Measurements from ENCODE around the gene CLHC1. TPM values are rescaled to one million over a fixed set of nuclear protein-coding genes. Genes with fewer than 3 reads are reported as not detected.

The CLHC1 gene
- total and polyA plus RNA-seq, 2 of the 8 experiments (the other 6 are each of a cell fraction or from before 2014, with no cell fraction given), result 2.6 to 10.8 TPM

GRCh38 chr2:55169915-55170314, 62.2 kb downstream of the CLHC1 start:
- Histone ChIP-seq H3K27me3 (replicated peaks in 1 of 4; ENCODE audit: control insufficient read depth in 3 of 4, extremely low read depth in 1 of 4, insufficient read depth in 3 of 4, low read length in 3 of 4) (no peaks in the 10 kb centered on the region), H3K14ac (ENCODE audit: insufficient read length) (no peak overlapping the region), H4K8ac (ENCODE audit: extremely low read depth, insufficient read depth, low read length) (no peak overlapping the region), H2AK5ac (ENCODE audit: low read depth, low read length) (no peak overlapping the region), H3K79me2 (ENCODE audit: control insufficient read depth in 1 of 2, insufficient read depth in 2 of 2, low read length in 2 of 2) (no peaks in the 10 kb centered on the region), H3K4me2 (ENCODE audit: insufficient read depth in 1 of 2, low read depth in 2 of 2, low read length in 2 of 2) (no peak overlapping the region), H3K23me2 (ENCODE audit: low read depth, low read length) (no peaks in the 10 kb centered on the region), H3K4me3 (ENCODE audit: extremely low read depth in 1 of 4, insufficient read depth in 2 of 4, low read depth in 3 of 4, low read length in 4 of 4) (no peak overlapping the region), H3K4me1 (replicated peaks in 1 of 4; ENCODE audit: control insufficient read depth in 3 of 4, insufficient read depth in 4 of 4, low read length in 3 of 4) (peaks cover 0 to 8% (median 2%) of the 10 kb centered on the region in 4 experiments; a peak in 3 of 7 replicates), H3K79me1 (ENCODE audit: low read depth, low read length) (no peaks in the 10 kb centered on the region), H3K9me3 (ENCODE audit: insufficient read depth in 2 of 2, low read depth in 1 of 2, low read length in 1 of 2) (no peaks in the 10 kb centered on the region), H2BK12ac (ENCODE audit: low read depth, low read length) (no peak overlapping the region), H2AFZ (ENCODE audit: low read length) (no peak overlapping the region), H3K4ac (replicated peaks; ENCODE audit: insufficient read length, low read depth, low read length) (no peak overlapping the region), H2BK120ac (replicated peaks; ENCODE audit: low read depth, low read length) (no peak overlapping the region), H3K36me3 (ENCODE audit: control insufficient read depth in 2 of 4, insufficient read depth in 4 of 4, low read length in 3 of 4) (no peaks in the 10 kb centered on the region), H3K56ac (replicated peaks; ENCODE audit: insufficient read length, low read depth, low read length) (no peak overlapping the region), H4K91ac (replicated peaks; ENCODE audit: insufficient read length, low read length) (no peak overlapping the region), H4K20me1 (replicated peaks in 1 of 2; ENCODE audit: control insufficient read depth in 1 of 2, insufficient read depth in 2 of 2, low read length in 2 of 2) (no peaks in the 10 kb centered on the region), H3K9ac (replicated peaks in 1 of 4; ENCODE audit: extremely low read depth in 1 of 4, low read depth in 3 of 4, low read length in 3 of 4) (no peak overlapping the region), H3K27ac (ENCODE audit: low read depth, low read length) (no peak overlapping the region), H3K23ac (ENCODE audit: insufficient read length) (no peak overlapping the region), H2BK15ac (ENCODE audit: low read length) (no peak overlapping the region), H4K5ac (ENCODE audit: insufficient read length, low read depth, low read length) (no peak overlapping the region), H2BK5ac (ENCODE audit: low read depth, low read length) (no peak overlapping the region), H3K18ac (ENCODE audit: extremely low read depth, low read length) (no peak overlapping the region), H2BK20ac (ENCODE audit: low read length) (no peak overlapping the region)
- ChIA-PET CTCF (ENCODE audit: partially characterized antibody) (interaction anchor here (0.7 to 4.2 kb wide), 14 partner anchors 9 to 406 kb away, joined by 3 to 26 read pairs (median 4); no protein-coding TSS in a partner anchor), POLR2A (ENCODE audit: partially characterized antibody) (no interaction called here)
- WGBS, 2 experiments (ENCODE audit: extremely low coverage in 1 of 2, insufficient coverage in 1 of 2, insufficient read length in 1 of 2, insufficient replicate concordance in 2 of 2, low coverage in 1 of 2, low lambda C conversion rate in 2 of 2, missing lambda C conversion rate in 1 of 2), result 90% methylated on average over 3 of the region's 3 CpGs; no CpG with 5 or more reads in 1 of the 2 experiments
- FAIRE-seq (no peak), DNase-seq (ENCODE audit: low read depth in 1 of 2, low spot score in 2 of 2) (no peak)
- TF ChIP-seq SP2 (IDR thresholded peaks at IDR 0.05; ENCODE audit: low read length) (no peak), BACH1 (IDR thresholded peaks at IDR 0.05; ENCODE audit: low read length) (no peak), CHD2 (IDR thresholded peaks at IDR 0.05; ENCODE audit: low read length) (no peak), TAF1 (IDR thresholded peaks at IDR 0.05; ENCODE audit: low read depth, low read length) (no peak), KDM5A (IDR thresholded peaks at IDR 0.05; ENCODE audit: low read length) (no peak), JUN (IDR thresholded peaks at IDR 0.05; ENCODE audit: low read depth, low read length) (no peak), CREB1 (IDR thresholded peaks at IDR 0.05) (no peak), CTBP2 (IDR thresholded peaks at IDR 0.05; ENCODE audit: borderline replicate concordance, insufficient read depth, insufficient read length, low read length) (no peak), NRF1 (IDR thresholded peaks at IDR 0.05; ENCODE audit: low read depth, low read length) (no peak), NANOG (IDR thresholded peaks at IDR 0.05; ENCODE audit: insufficient read depth, low read depth, low read length, poor library complexity, severe bottlenecking) (no peak), MAX (IDR thresholded peaks at IDR 0.05) (no peak), MAFK (IDR thresholded peaks at IDR 0.05; ENCODE audit: low read depth, low read length) (no peak), RAD21 (IDR thresholded peaks at IDR 0.05 in 1 of 2, conservative IDR thresholded peaks at IDR 0.05 in 1 of 2; ENCODE audit: low read depth in 2 of 2, low read length in 2 of 2) (no peak)
